Loucy (cell line): Measurements from ENCODE around the gene ZNF30.

Experiments used
- H2AFZ ChIP-seq: fragments of 200-600 bp; sonication (generic); 2 replicates; pipeline ENCODE4 v1.6.0; 2016; ENCODE audit warnings: antibody characterized with exemption, mild to moderate bottlenecking, low read length, moderate library complexity
- H3F3A ChIP-seq: fragments of 200-600 bp; 2 replicates; pipeline ENCODE4 v1.6.0; 2016; ENCODE audit warnings: antibody characterized with exemption, low read depth, mild to moderate bottlenecking
- H3K27me3 ChIP-seq: fragments of 200-600 bp; sonication (generic); 2 replicates; pipeline ENCODE4 v1.6.1; 2014; ENCODE audit warnings: low read length, mild to moderate bottlenecking; ENCODE audit not compliant: insufficient read depth, poor library complexity, severe bottlenecking
- H3K36me3 ChIP-seq: fragments of 200-600 bp; sonication (generic); 2 replicates; pipeline ENCODE4 v1.6.1; 2016; ENCODE audit warnings: low read length; ENCODE audit not compliant: insufficient read depth
- H3K4me1 ChIP-seq: fragments of 200-600 bp; sonication (generic); 2 replicates; pipeline ENCODE4 v1.5.1; 2014; ENCODE audit warnings: low read length, mild to moderate bottlenecking; ENCODE audit not compliant: insufficient read depth, poor library complexity, severe bottlenecking
- H3K4me2 ChIP-seq: fragments of 200-600 bp; sonication (generic); 2 replicates; pipeline ENCODE4 v1.6.0; 2014; ENCODE audit warnings: antibody characterized with exemption, low read length, low read depth, mild to moderate bottlenecking; ENCODE audit not compliant: poor library complexity, severe bottlenecking
- H3K4me3 ChIP-seq: fragments of 200-600 bp; sonication (generic); 2 replicates; pipeline ENCODE4 v1.5.1; 2014; ENCODE audit warnings: low read length, mild to moderate bottlenecking, mixed read lengths; ENCODE audit not compliant: poor library complexity, severe bottlenecking
- H3K79me2 ChIP-seq: fragments of 200-600 bp; sonication (generic); 2 replicates; pipeline ENCODE4 v1.6.1; 2014; ENCODE audit warnings: low read length; ENCODE audit not compliant: insufficient read depth
- H3K9ac ChIP-seq: fragments of 200-600 bp; sonication (generic); 2 replicates; pipeline ENCODE4 v1.6.0; 2014; ENCODE audit warnings: mild to moderate bottlenecking, low read depth, low read length, moderate library complexity; ENCODE audit not compliant: poor library complexity, severe bottlenecking
- H3K9me2 ChIP-seq: fragments of 200-600 bp; sonication (generic); replicated peaks from 2 replicates; pipeline ENCODE4 v1.6.1; 2016; ENCODE audit warnings: low read depth, low read length, mixed read lengths
- H3K9me3 ChIP-seq: fragments of 200-600 bp; sonication (generic); 2 replicates; pipeline ENCODE4 v1.6.1; 2014; ENCODE audit warnings: mild to moderate bottlenecking, antibody characterized with exemption, low read length, low read depth; ENCODE audit not compliant: insufficient read depth
- H4K20me1 ChIP-seq: fragments of 200-600 bp; sonication (generic); 2 replicates; pipeline ENCODE4 v1.6.0; 2014; ENCODE audit warnings: antibody characterized with exemption, low read length, mild to moderate bottlenecking; ENCODE audit not compliant: insufficient read depth, poor library complexity, severe bottlenecking
- EZH2phosphoT487 ChIP-seq: fragments of 200-600 bp; IDR thresholded peaks from 2 replicates; pipeline ENCODE4 v1.6.1; 2018; ENCODE audit warnings: antibody characterized with exemption, mild to moderate bottlenecking, moderate library complexity, borderline replicate concordance
- TF ChIP-seq, protein P1 (sequence below): fragments of 200-600 bp; sonication (generic); conservative IDR thresholded peaks from 2 replicates; pipeline ENCODE4 v1.5.1; 2014; ENCODE audit warnings: mild to moderate bottlenecking, antibody characterized with exemption, low read length

ZNF30 gene

DNA sequence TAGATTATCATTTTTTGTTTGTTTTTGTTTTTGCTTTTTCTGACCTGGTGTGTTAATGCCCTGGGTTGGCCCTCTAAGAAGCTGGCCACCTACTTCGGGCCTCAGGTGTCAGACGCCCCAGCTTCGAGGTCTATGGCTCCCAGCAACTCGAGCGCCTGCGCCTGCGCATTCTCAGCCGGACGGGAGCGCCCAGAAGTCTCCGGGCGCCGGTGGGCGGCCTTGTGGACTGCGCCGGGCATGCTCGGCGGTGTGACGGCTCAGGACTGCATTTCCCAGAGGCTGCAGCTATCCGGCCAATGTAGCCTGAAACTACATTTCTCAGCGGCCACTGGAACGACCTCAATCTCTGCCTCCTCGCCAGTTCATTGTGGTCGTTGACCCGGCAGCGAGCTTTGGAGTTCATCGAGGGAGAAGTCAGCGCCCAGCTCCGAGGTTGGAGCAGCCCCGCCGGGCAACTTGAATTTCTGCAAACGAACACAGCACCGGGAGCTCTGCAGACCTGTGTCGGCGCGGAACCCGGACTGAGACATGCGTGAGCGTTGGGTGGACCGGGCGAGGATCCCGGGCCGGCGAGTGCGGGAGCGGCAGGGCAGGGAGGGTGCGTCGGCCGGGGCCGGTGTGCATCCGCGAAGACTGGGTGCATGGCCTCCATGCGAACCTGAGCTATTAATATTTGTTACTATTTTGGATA lies at the start of gene ZNF30:
Gene ZNF30, plus strand, starts transcription at position 219 of the 691 bp plus-strand sequence. CDS start 3,045 bp downstream, outside the sequence.
- Histone ChIP-seq H3K4me2 (peak within 1 kb of the TSS; percentile 80), H3K36me3 (no peaks in the 10 kb centered on the region), H2AFZ (peak within 1 kb of the TSS; percentile 99)

DNA sequence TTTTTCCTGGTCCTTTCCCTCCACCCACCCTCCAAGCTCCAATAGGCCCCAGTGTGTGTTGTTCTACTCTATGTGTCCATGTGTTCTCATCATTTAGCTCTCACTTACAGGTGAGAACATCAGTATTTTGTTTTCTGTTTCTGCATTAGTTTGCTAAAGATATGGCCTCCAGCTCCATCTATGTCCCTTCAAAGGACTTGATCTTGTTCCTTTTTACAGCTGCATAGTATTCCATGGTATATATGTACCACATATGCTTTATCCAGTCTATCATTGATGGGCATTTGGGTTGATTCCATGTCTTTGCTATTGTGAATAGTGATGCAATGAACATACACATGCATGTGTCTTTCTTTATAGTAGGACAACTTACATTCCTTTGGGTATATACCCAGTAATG lies 47.1 kb upstream of the ZNF30 start:
- Histone ChIP-seq H2AFZ (no peak overlapping the region), H3K36me3 (no peaks in the 10 kb centered on the region), H4K20me1 (no peaks in the 10 kb centered on the region), H3K9me3 (no peaks in the 10 kb centered on the region), H3K4me2 (no peak overlapping the region), H3K9ac (no peak overlapping the region), H3K27me3 (no peaks in the 10 kb centered on the region), H3K4me3 (no peak overlapping the region), H3F3A (no peaks in the 10 kb centered on the region), H3K79me2 (no peaks in the 10 kb centered on the region), H3K4me1 (peaks cover 6% of the 10 kb centered on the region), H3K9me2 (no peaks in the 10 kb centered on the region)
- TF ChIP-seq, protein P1, sequence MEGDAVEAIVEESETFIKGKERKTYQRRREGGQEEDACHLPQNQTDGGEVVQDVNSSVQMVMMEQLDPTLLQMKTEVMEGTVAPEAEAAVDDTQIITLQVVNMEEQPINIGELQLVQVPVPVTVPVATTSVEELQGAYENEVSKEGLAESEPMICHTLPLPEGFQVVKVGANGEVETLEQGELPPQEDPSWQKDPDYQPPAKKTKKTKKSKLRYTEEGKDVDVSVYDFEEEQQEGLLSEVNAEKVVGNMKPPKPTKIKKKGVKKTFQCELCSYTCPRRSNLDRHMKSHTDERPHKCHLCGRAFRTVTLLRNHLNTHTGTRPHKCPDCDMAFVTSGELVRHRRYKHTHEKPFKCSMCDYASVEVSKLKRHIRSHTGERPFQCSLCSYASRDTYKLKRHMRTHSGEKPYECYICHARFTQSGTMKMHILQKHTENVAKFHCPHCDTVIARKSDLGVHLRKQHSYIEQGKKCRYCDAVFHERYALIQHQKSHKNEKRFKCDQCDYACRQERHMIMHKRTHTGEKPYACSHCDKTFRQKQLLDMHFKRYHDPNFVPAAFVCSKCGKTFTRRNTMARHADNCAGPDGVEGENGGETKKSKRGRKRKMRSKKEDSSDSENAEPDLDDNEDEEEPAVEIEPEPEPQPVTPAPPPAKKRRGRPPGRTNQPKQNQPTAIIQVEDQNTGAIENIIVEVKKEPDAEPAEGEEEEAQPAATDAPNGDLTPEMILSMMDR = no peak

More for the DNA sequence above, at the start of gene ZNF30:
- Histone ChIP-seq H3K9me2 (no peaks in the 10 kb centered on the region), H4K20me1 (no peaks in the 10 kb centered on the region), H3K4me1 (peaks cover 6% of the 10 kb centered on the region), H3F3A (no peaks in the 10 kb centered on the region), H3K9me3 (no peaks in the 10 kb centered on the region), H3K79me2 (no peaks in the 10 kb centered on the region), H3K4me3 (peak within 1 kb of the TSS; percentile 89), H3K9ac (peak within 1 kb of the TSS; percentile 80), H3K27me3 (no peaks in the 10 kb centered on the region)
- TF ChIP-seq, protein P1 = no peak
- no peak for TF ChIP-seq EZH2phosphoT487

DNA sequence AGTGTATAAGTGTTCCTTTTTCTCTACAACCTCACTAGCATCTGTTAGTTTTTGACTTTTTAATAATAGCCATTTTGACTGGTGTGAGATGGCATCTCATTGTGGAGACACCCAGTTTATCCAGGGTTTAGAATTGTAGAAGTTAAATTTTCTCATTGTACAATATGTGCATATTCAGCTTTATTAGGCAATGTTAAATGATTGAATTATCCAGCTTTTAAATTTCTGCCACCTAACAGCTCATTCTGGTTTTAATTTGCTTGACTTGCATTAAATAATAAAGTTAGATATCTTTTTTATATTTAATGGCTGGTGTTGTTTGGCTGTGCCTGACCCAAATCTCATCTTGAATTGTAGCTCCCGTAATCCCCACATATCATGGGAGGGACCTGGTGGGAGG lies 46.7 kb upstream of the ZNF30 start:
- no peak overlapping the region for H3K4me2 ChIP-seq
- no peaks in the 10 kb centered on the region for H3K79me2 ChIP-seq
- H3K36me3 ChIP-seq = no peaks in the 10 kb centered on the region
- no peaks in the 10 kb centered on the region for H4K20me1 ChIP-seq
- TF ChIP-seq, protein P1 = no peak
- TF ChIP-seq EZH2phosphoT487 = no peak
- H3K9me2 ChIP-seq = no peaks in the 10 kb centered on the region
- no peak overlapping the region for H2AFZ ChIP-seq
- H3K9me3 ChIP-seq = no peaks in the 10 kb centered on the region
- peaks cover 6% of the 10 kb centered on the region for H3K4me1 ChIP-seq
- H3K4me3 ChIP-seq = no peak overlapping the region
- no peaks in the 10 kb centered on the region for H3K27me3 ChIP-seq
- H3K9ac ChIP-seq = no peak overlapping the region
- no peaks in the 10 kb centered on the region for H3F3A ChIP-seq
